HEK293T (cell line): ENCODE measurements around the gene LSP1.

Experiments used
- ARNT ChIP-seq: fragments of 450-650 bp; IDR thresholded peaks from 2 replicates; pipeline ENCODE4 v1.6.1; 2017; ENCODE audit warnings: mild to moderate bottlenecking
- BHLHE40 ChIP-seq: fragments of 450-650 bp; IDR thresholded peaks from 2 replicates; pipeline ENCODE4 v1.6.1; 2016; ENCODE audit warnings: mild to moderate bottlenecking, moderate library complexity, borderline replicate concordance
- CTBP1 ChIP-seq: fragments of 450-650 bp; IDR thresholded peaks from 2 replicates; pipeline ENCODE4 v1.6.1; 2016; ENCODE audit warnings: borderline replicate concordance
- ELF4 ChIP-seq: fragments of 450-650 bp; IDR thresholded peaks from 2 replicates; pipeline ENCODE4 v1.6.1; 2017; ENCODE audit warnings: antibody characterized with exemption
- FOXA1 ChIP-seq: fragments of 450-650 bp; IDR thresholded peaks from 2 replicates; pipeline ENCODE4 v1.6.1; 2016; ENCODE audit warnings: mild to moderate bottlenecking
- FOXK2 ChIP-seq: fragments of 450-650 bp; IDR thresholded peaks from 2 replicates; pipeline ENCODE4 v1.6.1; 2016; ENCODE audit warnings: mild to moderate bottlenecking
- FOXM1 ChIP-seq: fragments of 450-650 bp; IDR thresholded peaks from 2 replicates; pipeline ENCODE4 v1.6.1; 2017; ENCODE audit warnings: mild to moderate bottlenecking, borderline replicate concordance
- HDGF ChIP-seq: fragments of 450-650 bp; IDR thresholded peaks from 2 replicates; pipeline ENCODE4 v1.6.1; 2017; ENCODE audit warnings: antibody characterized with exemption, borderline replicate concordance
- L3MBTL2 ChIP-seq: fragments of 450-650 bp; conservative IDR thresholded peaks from 2 replicates; pipeline ENCODE4 v1.6.1; 2016; ENCODE audit warnings: mild to moderate bottlenecking
- NFRKB ChIP-seq: fragments of 450-650 bp; IDR thresholded peaks from 2 replicates; pipeline ENCODE4 v1.6.1; 2016; ENCODE audit warnings: mild to moderate bottlenecking, moderate library complexity
- SP1 ChIP-seq: fragments of 450-650 bp; IDR thresholded peaks from 2 replicates; pipeline ENCODE4 v1.6.1; 2017
- SUZ12 ChIP-seq: fragments of 450-650 bp; IDR thresholded peaks from 2 replicates; pipeline ENCODE4 v1.6.1; 2016; ENCODE audit warnings: mild to moderate bottlenecking
- TARDBP ChIP-seq: fragments of 450-650 bp; IDR thresholded peaks from 2 replicates; pipeline ENCODE4 v1.6.1; 2016

DNA sequence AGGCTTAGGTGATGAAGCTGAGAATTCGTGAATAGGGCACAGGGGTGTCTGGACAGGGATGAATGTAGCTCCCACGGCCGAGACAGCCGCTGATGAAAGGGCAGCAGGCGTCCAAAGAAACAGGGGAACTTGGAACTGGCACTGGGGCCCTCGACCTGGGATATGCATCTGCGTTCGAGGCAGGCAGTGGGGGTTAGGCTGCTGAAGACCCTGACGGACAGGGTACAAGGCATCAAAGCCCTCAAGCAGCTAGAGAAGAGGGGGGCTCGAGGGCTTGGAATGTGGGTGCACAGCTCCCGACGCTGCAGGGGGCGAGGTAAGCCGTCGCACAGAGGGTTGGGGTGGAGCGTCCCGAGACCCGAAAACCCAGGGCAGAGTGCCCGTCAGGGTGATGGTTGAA, 25.0 kb upstream of the LSP1 start:
- TF ChIP-seq FOXA1 (no peak), TARDBP (no peak), HDGF (no peak), FOXM1 (no peak), BHLHE40 (no peak), ARNT (no peak), SUZ12 (no peak), L3MBTL2 (no peak), FOXK2 (no peak), SP1 (no peak), CTBP1 (no peak), NFRKB (no peak), ELF4 (no peak)
